Endothelial cell of umbilical vein (primary cell): Measurements from ENCODE around the gene SLC1A7. TPM values are rescaled to one million over a fixed set of nuclear protein-coding genes. Genes with fewer than 3 reads are reported as not detected.

Experiments
- BruUV-seq: library from RNA; stranded (reverse); fragments of 400-500 nt; replicated peaks from 2 replicates; lab custom pipeline; 2021; lab: Mats Ljungman, UMichigan
- CTCF ChIA-PET: fragments of 300-600, 350-600 bp; sonication (Branson Sonifier 250); formaldehyde crosslinking; loops from one replicate; lab custom pipeline; 2021; ENCODE audit warnings: antibody characterized with exemption, inconsistent platforms; lab: Charles Lee
- POLR2A ChIA-PET: fragments of 300-600, 350-600 bp; sonication (Branson Sonifier 250); formaldehyde crosslinking; loops from one replicate; lab custom pipeline; 2021; ENCODE audit warnings: antibody characterized with exemption, inconsistent platforms; lab: Charles Lee
- DNase-seq: peaks from one replicate; pipeline ENCODE4 v3.0.0-alpha.2; 2011; ENCODE audit warnings: low read depth, low spot score
- FAIRE-seq: peaks from 2 replicates; lab custom pipeline; 2011; peaks lifted over from hg19 to GRCh38; lab: Jason Lieb, UNC
- H2AFZ ChIP-seq: 2 replicates; pipeline ENCODE4 v1.6.0; 2012; ENCODE audit warnings: low read depth, low read length, control low read depth, inconsistent platforms
- H3K27ac ChIP-seq: 2 replicates; pipeline ENCODE4 v1.5.1; 2011; ENCODE audit warnings: low read depth, mild to moderate bottlenecking, control low read depth, low read length, moderate library complexity; ENCODE audit not compliant: insufficient read depth
- H3K27me3 ChIP-seq, 2 experiments: 2 replicates each; pipeline versions ENCODE4 v1.6.0 to v1.6.1; 2011; ENCODE audit warnings: low read length in 2 of 2, mixed read lengths in 1 of 2; ENCODE audit not compliant: control insufficient read depth in 2 of 2, insufficient read depth in 2 of 2
- H3K36me3 ChIP-seq, 2 experiments: 2 replicates in 1 of 2; 3 replicates in 1 of 2; pipeline ENCODE4 v1.5.1; 2011; ENCODE audit warnings: low read length in 2 of 2, mild to moderate bottlenecking in 1 of 2, moderate library complexity in 1 of 2; ENCODE audit not compliant: control insufficient read depth in 2 of 2, insufficient read depth in 2 of 2; ENCODE audit errors: extremely low read depth in 1 of 2
- H3K4me1 ChIP-seq: 3 replicates; pipeline ENCODE4 v1.5.1; 2011; ENCODE audit warnings: mild to moderate bottlenecking, low read length; ENCODE audit not compliant: control insufficient read depth, insufficient read depth; ENCODE audit errors: extremely low read depth
- H3K4me2 ChIP-seq: 2 replicates; pipeline ENCODE4 v1.6.1; 2011; ENCODE audit warnings: low read length, control low read depth, mixed read lengths; ENCODE audit not compliant: insufficient read depth
- H3K4me3 ChIP-seq, 3 experiments: fragments of 200-600 bp in 1 of 3; sonication (generic), shearing (Covaris generic) in 1 of 3; replicated peaks in 1 of 3; 2 replicates each; pipeline ENCODE4 v1.5.1; 2011 to 2016; ENCODE audit warnings: control low read depth in 3 of 3, low read length in 3 of 3, mild to moderate bottlenecking in 2 of 3, inconsistent platforms in 1 of 3, low read depth in 1 of 3, moderate library complexity in 1 of 3; ENCODE audit not compliant: insufficient read depth in 1 of 3
- H3K79me2 ChIP-seq: 2 replicates; pipeline ENCODE4 v1.6.0; 2012; ENCODE audit warnings: low read length, inconsistent platforms; ENCODE audit not compliant: control insufficient read depth, insufficient read depth
- H3K9ac ChIP-seq: replicated peaks from 2 replicates; pipeline ENCODE3; 2011; ENCODE audit warnings: low read length, control low read depth; ENCODE audit not compliant: insufficient read depth; ENCODE audit errors: extremely low read depth
- H3K9me1 ChIP-seq: replicated peaks from 3 replicates; pipeline ENCODE4 v1.6.0; 2011; ENCODE audit warnings: mild to moderate bottlenecking, low read length; ENCODE audit not compliant: control insufficient read depth, insufficient read depth; ENCODE audit errors: extremely low read depth
- H3K9me3 ChIP-seq: replicated peaks from 2 replicates; pipeline ENCODE4 v1.5.1; 2012; ENCODE audit warnings: low read length, inconsistent platforms; ENCODE audit not compliant: control insufficient read depth, insufficient read depth
- H4K20me1 ChIP-seq: replicated peaks from 2 replicates; pipeline ENCODE3; 2011; ENCODE audit warnings: mild to moderate bottlenecking, low read length; ENCODE audit not compliant: control insufficient read depth, insufficient read depth; ENCODE audit errors: extremely low read depth
- EZH2 ChIP-seq: IDR thresholded peaks from 2 replicates; pipeline ENCODE4 v1.6.1; 2012; ENCODE audit warnings: borderline replicate concordance, low read depth, mild to moderate bottlenecking, moderate library complexity, low read length, inconsistent platforms; ENCODE audit not compliant: severe bottlenecking
- FOS ChIP-seq: IDR thresholded peaks from 2 replicates; pipeline ENCODE4 v1.6.1; 2011; ENCODE audit warnings: mild to moderate bottlenecking, low read length, moderate library complexity, borderline replicate concordance; ENCODE audit not compliant: insufficient read depth
- GATA2 ChIP-seq: IDR thresholded peaks from 2 replicates; pipeline ENCODE4 v1.7.0; 2011; ENCODE audit warnings: low read depth, mild to moderate bottlenecking, moderate library complexity, mixed read lengths, low read length; ENCODE audit not compliant: insufficient read length, insufficient read depth
- JUN ChIP-seq: IDR thresholded peaks from 2 replicates; pipeline ENCODE4 v1.6.1; 2011; ENCODE audit warnings: borderline replicate concordance, low read depth; ENCODE audit not compliant: insufficient read length, insufficient read depth
- MAX ChIP-seq: IDR thresholded peaks from 2 replicates; pipeline ENCODE4 v1.6.1; 2011; ENCODE audit not compliant: insufficient read depth, insufficient read length
- MYC ChIP-seq: IDR thresholded peaks from one replicate; pipeline ENCODE4 v1.6.1; 2011; ENCODE audit warnings: mild to moderate bottlenecking, low read depth, low read length
- POLR2A ChIP-seq: IDR thresholded peaks from 2 replicates; pipeline ENCODE4 v1.6.1; 2012; ENCODE audit warnings: low read depth, mild to moderate bottlenecking, control low read depth, low read length
- POLR2AphosphoS5 ChIP-seq: IDR thresholded peaks from 2 replicates; pipeline ENCODE4 v1.6.1; 2012; ENCODE audit warnings: low read depth, mild to moderate bottlenecking, control low read depth, low read length, moderate library complexity; ENCODE audit not compliant: insufficient read depth
- dilution Hi-C: fragments of 300-500 bp; cut with MboI; formaldehyde crosslinking; loops from one replicate; pipeline ENCODE4 v1.15.0; 2019; ENCODE audit warnings: low sequenced_read_pairs; ENCODE audit not compliant: extremely low pct_ligation_motif_present
- intact Hi-C: fragments of 100-400 bp; cut with micrococcal nuclease; formaldehyde crosslinking; loops from one replicate; pipeline ENCODE4 v1.10.0; 2022
- polyA plus RNA-seq, 4 experiments: library from polyadenylated mRNA; depleted of rRNA in 3 of 4; stranded (reverse) in 3 of 4; unstranded in 1 of 4; fragments of >200 nt; gene quantifications; 2 replicates each; pipeline versions ENCODE4 v1.2.1 to v1.2.3, GENCODE V29; 2011 to 2012; ENCODE audit warnings: missing spikeins in 1 of 4
- total RNA-seq: library from RNA; stranded (reverse); gene quantifications from 2 replicates; pipeline ENCODE4 v1.2.3, GENCODE V29; 2021
- TF ChIP-seq, protein P1 (sequence below), 2 donors: IDR thresholded peaks; 1 replicate in 1 of 2; 2 replicates in 1 of 2; pipeline ENCODE4 v1.5.1; 2011; ENCODE audit warnings: low read length in 2 of 2, mild to moderate bottlenecking in 2 of 2, moderate library complexity in 2 of 2, control low read depth in 1 of 2, inconsistent platforms in 1 of 2, low read depth in 1 of 2; ENCODE audit not compliant: insufficient read depth in 1 of 2; ENCODE audit errors: extremely low read depth in 1 of 2

Gene SLC1A7
- total and polyA plus RNA-seq, 2 donors (not counting 3 experiments of a cell fraction or from before 2014, with no cell fraction given), result not detected

DNA sequence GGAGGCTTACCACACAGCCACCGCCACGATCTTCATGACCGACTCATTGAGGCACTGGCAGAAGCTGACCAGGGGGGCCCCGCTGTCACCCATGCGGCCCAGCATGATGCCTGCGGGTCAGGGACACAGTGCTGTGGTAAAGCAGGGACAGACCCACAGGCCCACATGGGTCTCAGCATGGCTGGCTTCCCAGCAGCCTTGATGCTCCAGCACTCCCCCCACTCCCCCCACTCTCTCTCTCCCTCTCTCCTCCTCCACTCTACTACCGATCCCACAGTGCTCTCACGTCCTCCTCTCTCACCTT is 49.0 kb downstream of the SLC1A7 start:
- ChIA-PET CTCF (interaction anchor here (1.4 to 2.9 kb wide), 2 partner anchors 10 to 15 kb away, joined by 4 to 11 read pairs; no protein-coding TSS in a partner anchor), POLR2A (no interaction called here)
- H3K4me2 ChIP-seq, result no peak overlapping the region
- TF ChIP-seq POLR2A (no peak), JUN (no peak), MYC (no peak), POLR2AphosphoS5 (no peak), FOS (no peak), EZH2 (no peak), MAX (no peak), GATA2 (no peak)
- TF ChIP-seq, protein P1, sequence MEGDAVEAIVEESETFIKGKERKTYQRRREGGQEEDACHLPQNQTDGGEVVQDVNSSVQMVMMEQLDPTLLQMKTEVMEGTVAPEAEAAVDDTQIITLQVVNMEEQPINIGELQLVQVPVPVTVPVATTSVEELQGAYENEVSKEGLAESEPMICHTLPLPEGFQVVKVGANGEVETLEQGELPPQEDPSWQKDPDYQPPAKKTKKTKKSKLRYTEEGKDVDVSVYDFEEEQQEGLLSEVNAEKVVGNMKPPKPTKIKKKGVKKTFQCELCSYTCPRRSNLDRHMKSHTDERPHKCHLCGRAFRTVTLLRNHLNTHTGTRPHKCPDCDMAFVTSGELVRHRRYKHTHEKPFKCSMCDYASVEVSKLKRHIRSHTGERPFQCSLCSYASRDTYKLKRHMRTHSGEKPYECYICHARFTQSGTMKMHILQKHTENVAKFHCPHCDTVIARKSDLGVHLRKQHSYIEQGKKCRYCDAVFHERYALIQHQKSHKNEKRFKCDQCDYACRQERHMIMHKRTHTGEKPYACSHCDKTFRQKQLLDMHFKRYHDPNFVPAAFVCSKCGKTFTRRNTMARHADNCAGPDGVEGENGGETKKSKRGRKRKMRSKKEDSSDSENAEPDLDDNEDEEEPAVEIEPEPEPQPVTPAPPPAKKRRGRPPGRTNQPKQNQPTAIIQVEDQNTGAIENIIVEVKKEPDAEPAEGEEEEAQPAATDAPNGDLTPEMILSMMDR (IDR thresholded peaks at IDR 0.05; ENCODE audit: extremely low read depth in 1 of 2, insufficient read depth in 1 of 2, low read depth in 1 of 2, low read length in 2 of 2), result no peak
- no peaks in the 10 kb centered on the region for H3K27me3 ChIP-seq
- H3K9ac ChIP-seq, result no peak overlapping the region
- no peaks in the 10 kb centered on the region for H3K79me2 ChIP-seq
- no peak overlapping the region for H3K4me3 ChIP-seq
- no peak for DNase-seq
- H4K20me1 ChIP-seq, result no peaks in the 10 kb centered on the region
- no peak overlapping the region for H3K27ac ChIP-seq
- no peaks in the 10 kb centered on the region for H3K9me3 ChIP-seq
- dilution Hi-C loops, result no loop called here
- no TSS peak for BruUV-seq
- no peak overlapping the region for H2AFZ ChIP-seq
- no peaks in the 10 kb centered on the region for H3K4me1 ChIP-seq
- H3K36me3 ChIP-seq, result no peaks in the 10 kb centered on the region
- FAIRE-seq, result no peak
- H3K9me1 ChIP-seq, result no peaks in the 10 kb centered on the region
- intact Hi-C loops, result no loop called here
